Measurements from ENCODE around the gene VWA2. TPM values are rescaled to one million over a fixed set of nuclear protein-coding genes. Genes with fewer than 3 reads are reported as not detected.

Gene VWA2
- polyA plus RNA-seq, 1 of the 3 experiments (the other 2 are of a cell fraction), result not detected

- TF ChIP-seq PBX3 (IDR thresholded peaks at IDR 0.05), result no peak
- no peak for TF ChIP-seq TAF1 (IDR thresholded peaks at IDR 0.05; ENCODE audit: borderline replicate concordance, low read depth, low read length)
- no peak for TF ChIP-seq JUND (IDR thresholded peaks at IDR 0.05)
- TF ChIP-seq EP300 (IDR thresholded peaks at IDR 0.05; ENCODE audit: borderline replicate concordance in 1 of 2, low read depth in 1 of 2, low read length in 1 of 2), result no peak
- TF ChIP-seq NFIC (IDR thresholded peaks at IDR 0.05; ENCODE audit: borderline replicate concordance), result no peak
- no peaks in the 10 kb centered on the region for H3K79me2 ChIP-seq (ENCODE audit: insufficient read depth)
- no peak overlapping the region for H3K4me2 ChIP-seq
- H2AFZ ChIP-seq (ENCODE audit: low read depth), result no peak overlapping the region
- no peak for DNase-seq
- no peaks in the 10 kb centered on the region for H3K9me3 ChIP-seq
- no peaks in the 10 kb centered on the region for H4K20me1 ChIP-seq (ENCODE audit: insufficient read depth)
- H3K9ac ChIP-seq, result no peak overlapping the region
- H3K9me2 ChIP-seq, result no peaks in the 10 kb centered on the region
- WGBS (ENCODE audit: low lambda C conversion rate), result 82% methylated on average over 10 of the region's 14 CpGs
- H3K4me3 ChIP-seq (ENCODE audit: low read depth in 2 of 2, low read length in 1 of 2), result no peak overlapping the region
- ChIA-PET CTCF (interaction anchor here (0.9 to 4.2 kb wide), 8 partner anchors 13 to 520 kb away, joined by 3 to 87 read pairs (median 24); partner anchors contain the start of gene FHIP2A), POLR2A (no interaction called here)
- H3K27ac ChIP-seq (ENCODE audit: low read depth in 2 of 2, low read length in 1 of 2), result no peak overlapping the region
- H3K4me1 ChIP-seq (ENCODE audit: control insufficient read depth in 1 of 2, insufficient read depth in 2 of 2, low read depth in 1 of 2, low read length in 1 of 2), result peaks cover 0 to 11% of the 10 kb centered on the region in 2 experiments; a peak in 1 of 4 replicates
- H3K27me3 ChIP-seq (ENCODE audit: insufficient read depth), result no peaks in the 10 kb centered on the region
- H3F3A ChIP-seq (replicated peaks; ENCODE audit: insufficient read depth), result no peaks in the 10 kb centered on the region
- no peaks in the 10 kb centered on the region for H3K36me3 ChIP-seq (replicated peaks in 1 of 2; ENCODE audit: control insufficient read depth in 1 of 2, insufficient read depth in 2 of 2, low read length in 1 of 2)
These were observed 63.1 kb downstream of the VWA2 start for GRCh38 chr10:114301951-114302710.

- no peaks in the 10 kb centered on the region for H3K9me3 ChIP-seq
- peaks cover 0 to 11% of the 10 kb centered on the region in 2 experiments; a peak in 1 of 4 replicates for H3K4me1 ChIP-seq (ENCODE audit: control insufficient read depth in 1 of 2, insufficient read depth in 2 of 2, low read depth in 1 of 2, low read length in 1 of 2)
- no peaks in the 10 kb centered on the region for H3K9me2 ChIP-seq
- WGBS (ENCODE audit: low lambda C conversion rate), result 42% methylated on average over 9 of the region's 10 CpGs
- peak overlapping the region; percentile 89; the same call in 1 of the 2 replicates for H3K4me2 ChIP-seq
- H3K4me3 ChIP-seq (ENCODE audit: low read depth in 2 of 2, low read length in 1 of 2), result no peak overlapping the region
- no peaks in the 10 kb centered on the region for H3K36me3 ChIP-seq (replicated peaks in 1 of 2; ENCODE audit: control insufficient read depth in 1 of 2, insufficient read depth in 2 of 2, low read length in 1 of 2)
- no peaks in the 10 kb centered on the region for H4K20me1 ChIP-seq (ENCODE audit: insufficient read depth)
- no peak overlapping the region for H3K9ac ChIP-seq
- no peak for DNase-seq
- CTCF ChIA-PET, result interaction anchor here (0.5 to 4.2 kb wide), 93 partner anchors 8 to 826 kb away, joined by 3 to 87 read pairs (median 6); partner anchors contain the start of genes AFAP1L2, ATRNL1, CCDC186 and FHIP2A
- H3F3A ChIP-seq (replicated peaks; ENCODE audit: insufficient read depth), result no peaks in the 10 kb centered on the region
- H3K79me2 ChIP-seq (ENCODE audit: insufficient read depth), result no peaks in the 10 kb centered on the region
- H3K27ac ChIP-seq (ENCODE audit: low read depth in 2 of 2, low read length in 1 of 2), result no peak overlapping the region
- no peak overlapping the region for H2AFZ ChIP-seq (ENCODE audit: low read depth)
- H3K27me3 ChIP-seq (ENCODE audit: insufficient read depth), result no peaks in the 10 kb centered on the region
- POLR2A ChIA-PET, result interaction anchor here (0.9 to 1.7 kb wide), 3 partner anchors 64 to 242 kb away, joined by 3 to 4 read pairs (median 3); no protein-coding TSS in a partner anchor
- no peak for TF ChIP-seq RXRA (IDR thresholded peaks at IDR 0.05; ENCODE audit: borderline replicate concordance, low read depth)
- no peak for TF ChIP-seq RCOR1 (IDR thresholded peaks at IDR 0.05; ENCODE audit: low read length)
- no peak for TF ChIP-seq CHD2 (IDR thresholded peaks at IDR 0.05; ENCODE audit: low read length, partially characterized antibody)
- no peak for TF ChIP-seq RFX5 (IDR thresholded peaks at IDR 0.05; ENCODE audit: low read length)
- TF ChIP-seq MAX (IDR thresholded peaks at IDR 0.05; ENCODE audit: low read depth), result no peak
- no peak for TF ChIP-seq MXI1 (IDR thresholded peaks at IDR 0.05; ENCODE audit: low read depth, low read length)
- no peak for TF ChIP-seq USF2 (IDR thresholded peaks at IDR 0.05; ENCODE audit: borderline replicate concordance, low read depth, low read length)
- no peak for TF ChIP-seq CTCF (IDR thresholded peaks at IDR 0.05)
- no peak for TF ChIP-seq ELF1 (IDR thresholded peaks at IDR 0.05)
- no peak for TF ChIP-seq GATA2 (CRISPR knock-in tag; IDR thresholded peaks at IDR 0.05)
- TF ChIP-seq FOXJ3 (CRISPR knock-in tag; IDR thresholded peaks at IDR 0.05), result no peak
- TF ChIP-seq ZBTB33 (IDR thresholded peaks at IDR 0.05; ENCODE audit: borderline replicate concordance, low read depth), result no peak
- TF ChIP-seq TCF12 (IDR thresholded peaks at IDR 0.05), result no peak
- no peak for TF ChIP-seq TAF1 (IDR thresholded peaks at IDR 0.05; ENCODE audit: borderline replicate concordance, low read depth, low read length)
- TF ChIP-seq SIN3A (IDR thresholded peaks at IDR 0.05; ENCODE audit: borderline replicate concordance, low read depth, low read length), result no peak
- TF ChIP-seq EP300 (IDR thresholded peaks at IDR 0.05; ENCODE audit: borderline replicate concordance in 1 of 2, low read depth in 1 of 2, low read length in 1 of 2), result no peak
- TF ChIP-seq FOSL2 (IDR thresholded peaks at IDR 0.05; ENCODE audit: borderline replicate concordance, low read depth), result no peak
These were observed 64.5 kb downstream of the VWA2 start for GRCh38 chr10:114303556-114303955.

All from SK-N-SH (cell line).